ENCODE measurements around the gene PACS1.

DNA sequence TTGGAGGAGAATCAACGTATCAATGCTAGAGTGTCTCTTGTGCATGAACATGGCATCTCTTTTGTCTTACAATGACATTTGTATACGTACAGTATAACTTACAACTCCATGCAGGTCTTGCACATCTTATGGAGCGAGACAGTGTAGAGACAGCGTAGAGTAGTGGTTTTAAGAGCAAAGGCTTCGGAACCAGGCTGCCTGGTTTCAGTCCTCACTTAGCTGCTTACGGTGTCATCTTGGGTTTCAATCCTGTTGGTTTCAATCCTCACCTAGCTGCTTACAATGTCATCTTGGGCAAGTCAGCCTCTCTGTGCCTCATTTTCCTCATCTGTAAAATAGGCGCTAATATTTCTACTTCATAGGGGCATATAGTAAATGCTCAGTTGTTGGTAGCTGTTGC, 98.2 kb downstream of the PACS1 start:
- TF ChIP-seq, protein P1, sequence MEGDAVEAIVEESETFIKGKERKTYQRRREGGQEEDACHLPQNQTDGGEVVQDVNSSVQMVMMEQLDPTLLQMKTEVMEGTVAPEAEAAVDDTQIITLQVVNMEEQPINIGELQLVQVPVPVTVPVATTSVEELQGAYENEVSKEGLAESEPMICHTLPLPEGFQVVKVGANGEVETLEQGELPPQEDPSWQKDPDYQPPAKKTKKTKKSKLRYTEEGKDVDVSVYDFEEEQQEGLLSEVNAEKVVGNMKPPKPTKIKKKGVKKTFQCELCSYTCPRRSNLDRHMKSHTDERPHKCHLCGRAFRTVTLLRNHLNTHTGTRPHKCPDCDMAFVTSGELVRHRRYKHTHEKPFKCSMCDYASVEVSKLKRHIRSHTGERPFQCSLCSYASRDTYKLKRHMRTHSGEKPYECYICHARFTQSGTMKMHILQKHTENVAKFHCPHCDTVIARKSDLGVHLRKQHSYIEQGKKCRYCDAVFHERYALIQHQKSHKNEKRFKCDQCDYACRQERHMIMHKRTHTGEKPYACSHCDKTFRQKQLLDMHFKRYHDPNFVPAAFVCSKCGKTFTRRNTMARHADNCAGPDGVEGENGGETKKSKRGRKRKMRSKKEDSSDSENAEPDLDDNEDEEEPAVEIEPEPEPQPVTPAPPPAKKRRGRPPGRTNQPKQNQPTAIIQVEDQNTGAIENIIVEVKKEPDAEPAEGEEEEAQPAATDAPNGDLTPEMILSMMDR (conservative IDR thresholded peaks at IDR 0.05), result no peak
- TF ChIP-seq EZH2 (IDR thresholded peaks at IDR 0.05; ENCODE audit: low read depth), result no peak
